Mesenchymal stem cell (in vitro differentiated cells and primary cell): Measurements from ENCODE around the gene EIF4B.

Source experiments
- DNase-seq: peaks from one replicate; pipeline ENCODE4 v3.0.0-alpha.2; 2013
- H2AFZ ChIP-seq: one replicate; pipeline ENCODE4 v1.6.1; 2013; ENCODE audit warnings: low read depth, mild to moderate bottlenecking, control low read depth, inconsistent platforms, low read length, moderate library complexity
- H2AK5ac ChIP-seq: 2 replicates; pipeline ENCODE4 v1.6.1; 2013; ENCODE audit warnings: low read length, moderate library complexity, mild to moderate bottlenecking, inconsistent platforms; ENCODE audit not compliant: severe bottlenecking
- H2BK120ac ChIP-seq: one replicate; pipeline ENCODE4 v1.6.1; 2013; ENCODE audit warnings: low read depth, mild to moderate bottlenecking, inconsistent platforms, low read length, moderate library complexity
- H2BK12ac ChIP-seq, 2 experiments: one replicate each; pipeline ENCODE4 v1.6.1; 2013; ENCODE audit warnings: inconsistent platforms in 2 of 2, low read length in 2 of 2, mild to moderate bottlenecking in 2 of 2, moderate library complexity in 2 of 2, control low read depth in 1 of 2
- H2BK15ac ChIP-seq: one replicate; pipeline ENCODE4 v1.6.1; 2013; ENCODE audit warnings: mild to moderate bottlenecking, low read depth, inconsistent platforms; ENCODE audit not compliant: poor library complexity, severe bottlenecking
- H2BK5ac ChIP-seq: 2 replicates; pipeline ENCODE4 v1.6.1; 2013; ENCODE audit warnings: low read depth, mild to moderate bottlenecking, low read length, control low read depth, inconsistent platforms; ENCODE audit not compliant: poor library complexity, severe bottlenecking
- H3K14ac ChIP-seq, 2 experiments: one replicate each; pipeline ENCODE4 v1.6.1; 2013; ENCODE audit warnings: inconsistent platforms in 2 of 2, low read length in 2 of 2, control low read depth in 1 of 2, mild to moderate bottlenecking in 1 of 2, moderate library complexity in 1 of 2
- H3K18ac ChIP-seq, 2 experiments: one replicate each; pipeline ENCODE4 v1.6.1; 2013; ENCODE audit warnings: inconsistent platforms in 2 of 2, low read length in 2 of 2, control low read depth in 1 of 2, low read depth in 1 of 2, mild to moderate bottlenecking in 1 of 2
- H3K23ac ChIP-seq, 2 experiments: one replicate each; pipeline ENCODE4 v1.6.1; 2013; ENCODE audit warnings: inconsistent platforms in 2 of 2, low read length in 2 of 2, mild to moderate bottlenecking in 2 of 2, moderate library complexity in 2 of 2, control low read depth in 1 of 2
- H3K27ac ChIP-seq: 2 replicates; pipeline ENCODE4 v1.5.1; 2013; ENCODE audit warnings: mild to moderate bottlenecking, moderate library complexity, low read length, control low read depth, inconsistent platforms; ENCODE audit not compliant: poor library complexity, severe bottlenecking
- H3K27me3 ChIP-seq, 2 experiments: 2 replicates each; pipeline versions ENCODE4 v1.6.1 to v1.7.0; 2013; ENCODE audit warnings: low read length in 2 of 2, mild to moderate bottlenecking in 2 of 2, moderate library complexity in 2 of 2, control low read depth in 1 of 2, inconsistent platforms in 1 of 2; ENCODE audit not compliant: control insufficient read depth in 1 of 2, insufficient read depth in 1 of 2
- H3K36me3 ChIP-seq, 2 experiments: 2 replicates each; pipeline versions ENCODE4 v1.6.1 to v1.7.0; 2013; ENCODE audit warnings: low read length in 2 of 2, control low read depth in 1 of 2, inconsistent platforms in 1 of 2, low read depth in 1 of 2, mild to moderate bottlenecking in 1 of 2; ENCODE audit not compliant: insufficient read depth in 2 of 2, control insufficient read depth in 1 of 2
- H3K4ac ChIP-seq, 2 experiments: one replicate each; pipeline ENCODE4 v1.6.1; 2013; ENCODE audit warnings: inconsistent platforms in 2 of 2, low read length in 2 of 2, mild to moderate bottlenecking in 2 of 2, moderate library complexity in 2 of 2, control low read depth in 1 of 2, low read depth in 1 of 2
- H3K4me1 ChIP-seq: 2 replicates; pipeline ENCODE4 v1.6.1; 2013; ENCODE audit warnings: low read depth, low read length, control low read depth; ENCODE audit not compliant: control insufficient read depth, insufficient read depth
- H3K4me2 ChIP-seq: 2 replicates; pipeline ENCODE4 v1.6.1; 2013; ENCODE audit warnings: low read length, mild to moderate bottlenecking, inconsistent platforms; ENCODE audit not compliant: poor library complexity, severe bottlenecking
- H3K4me3 ChIP-seq, 2 experiments: 2 replicates each; pipeline versions ENCODE4 v1.5.1 to v1.7.0; 2013; ENCODE audit warnings: low read length in 2 of 2, mild to moderate bottlenecking in 2 of 2, control low read depth in 1 of 2, low read depth in 1 of 2; ENCODE audit not compliant: insufficient read depth in 1 of 2
- H3K79me1 ChIP-seq: replicated peaks from 2 replicates; pipeline ENCODE4 v1.6.1; 2013; ENCODE audit warnings: mild to moderate bottlenecking, control low read depth, low read length, inconsistent platforms; ENCODE audit not compliant: poor library complexity, severe bottlenecking
- H3K9ac ChIP-seq: 2 replicates; pipeline ENCODE4 v1.7.0; 2013; ENCODE audit warnings: mild to moderate bottlenecking, low read length, moderate library complexity
- H3K9me3 ChIP-seq: 2 replicates; pipeline ENCODE4 v1.7.0; 2013; ENCODE audit warnings: mild to moderate bottlenecking, low read length; ENCODE audit not compliant: control insufficient read depth
- H4K8ac ChIP-seq: one replicate; pipeline ENCODE4 v1.6.1; 2013; ENCODE audit warnings: inconsistent platforms, mild to moderate bottlenecking, low read length, moderate library complexity
- H4K91ac ChIP-seq: one replicate; pipeline ENCODE4 v1.6.1; 2013; ENCODE audit warnings: mild to moderate bottlenecking, low read length, inconsistent platforms
- WGBS: methylation state at CpG from one replicate; pipeline ENCODE4 v1.1.7; 2013; ENCODE audit warnings: mixed read lengths; 5-methylcytosine and 5-hydroxymethylcytosine counted together

EIF4B gene

GRCh38 chr12:53055471-53056266 lies 49.4 kb downstream of the EIF4B start:
- no peak overlapping the region for H4K8ac ChIP-seq
- no peak overlapping the region for H3K4me3 ChIP-seq
- H2AFZ ChIP-seq, result no peak overlapping the region
- H3K18ac ChIP-seq, result peak overlapping the region in 1 of 2 experiments; percentile 34
- 97% methylated on average over 14 of the region's 15 CpGs for WGBS
- H4K91ac ChIP-seq, result no peak overlapping the region
- peak overlapping the region; percentile 68 for H3K9ac ChIP-seq
- H3K23ac ChIP-seq, result no peak overlapping the region
- H3K9me3 ChIP-seq, result no peaks in the 10 kb centered on the region
- H3K4me2 ChIP-seq, result no peak overlapping the region
- H2BK120ac ChIP-seq, result no peak overlapping the region
- H3K79me1 ChIP-seq, result peaks cover 10% of the 10 kb centered on the region
- no peak overlapping the region for H2BK15ac ChIP-seq
- H3K14ac ChIP-seq, result peak overlapping the region in 1 of 2 experiments; percentile 0
- no peak overlapping the region for H3K27ac ChIP-seq
- no peak overlapping the region for H3K4ac ChIP-seq
- H3K36me3 ChIP-seq, result peaks cover 51 to 72% of the 10 kb centered on the region in 2 experiments
- H2BK12ac ChIP-seq, result no peak overlapping the region
- no peak overlapping the region for H2BK5ac ChIP-seq
- H2AK5ac ChIP-seq, result no peak overlapping the region
- no peaks in the 10 kb centered on the region for H3K27me3 ChIP-seq
- H3K4me1 ChIP-seq, result peaks cover 48% of the 10 kb centered on the region
- no peak for DNase-seq

GRCh38 chr12:53056296-53056695 lies 50.0 kb downstream of the EIF4B start:
- Histone ChIP-seq H2AK5ac (no peak overlapping the region), H3K23ac (no peak overlapping the region), H3K4me1 (peaks cover 44% of the 10 kb centered on the region), H3K27ac (no peak overlapping the region), H3K79me1 (peaks cover 10% of the 10 kb centered on the region), H2BK5ac (no peak overlapping the region), H3K4ac (no peak overlapping the region), H3K4me3 (no peak overlapping the region), H2BK12ac (no peak overlapping the region), H3K4me2 (no peak overlapping the region), H3K9ac (no peak overlapping the region), H3K36me3 (peaks cover 57 to 78% of the 10 kb centered on the region in 2 experiments), H3K14ac (no peak overlapping the region), H4K91ac (no peak overlapping the region), H4K8ac (no peak overlapping the region), H2BK120ac (no peak overlapping the region), H3K27me3 (no peaks in the 10 kb centered on the region), H3K9me3 (no peaks in the 10 kb centered on the region), H3K18ac (no peak overlapping the region), H2AFZ (no peak overlapping the region), H2BK15ac (no peak overlapping the region)
- DNase-seq, result no peak
- 92% methylated on average over 5 of the region's 5 CpGs for WGBS

- no peak overlapping the region for H2AFZ ChIP-seq
- no peak overlapping the region for H3K4ac ChIP-seq
- 98% methylated on average over 7 of the region's 7 CpGs for WGBS
- H3K23ac ChIP-seq, result no peak overlapping the region
- H2BK15ac ChIP-seq, result no peak overlapping the region
- H3K36me3 ChIP-seq, result peaks cover 60 to 79% of the 10 kb centered on the region in 2 experiments
- H3K27ac ChIP-seq, result no peak overlapping the region
- H3K4me2 ChIP-seq, result no peak overlapping the region
- peak overlapping the region in 1 of 2 experiments; percentile 54 for H3K18ac ChIP-seq
- no peak overlapping the region for H3K9ac ChIP-seq
- no peak overlapping the region for H2BK120ac ChIP-seq
- no peaks in the 10 kb centered on the region for H3K27me3 ChIP-seq
- H2BK5ac ChIP-seq, result no peak overlapping the region
- H3K79me1 ChIP-seq, result peaks cover 8% of the 10 kb centered on the region
- no peak overlapping the region for H4K91ac ChIP-seq
- H4K8ac ChIP-seq, result no peak overlapping the region
- DNase-seq, result no peak
- peaks cover 44% of the 10 kb centered on the region for H3K4me1 ChIP-seq
- no peak overlapping the region for H2AK5ac ChIP-seq
- H3K4me3 ChIP-seq, result no peak overlapping the region
- no peak overlapping the region for H3K14ac ChIP-seq
- no peaks in the 10 kb centered on the region for H3K9me3 ChIP-seq
- peak overlapping the region in 1 of 2 experiments; percentile 30 for H2BK12ac ChIP-seq
Measured at GRCh38 chr12:53056901-53057300, 50.6 kb downstream of the EIF4B start.

GRCh38 chr12:53057816-53058500 lies 51.7 kb downstream of the EIF4B start:
- Histone ChIP-seq H3K9ac (no peak overlapping the region), H2AK5ac (no peak overlapping the region), H3K27me3 (no peaks in the 10 kb centered on the region), H2BK120ac (no peak overlapping the region), H3K18ac (no peak overlapping the region), H3K79me1 (peaks cover 5% of the 10 kb centered on the region), H3K4me2 (no peak overlapping the region), H3K23ac (no peak overlapping the region), H2BK5ac (no peak overlapping the region), H2AFZ (no peak overlapping the region), H3K4me1 (peaks cover 34% of the 10 kb centered on the region), H2BK15ac (no peak overlapping the region), H3K4ac (no peak overlapping the region), H3K14ac (no peak overlapping the region), H4K91ac (no peak overlapping the region), H2BK12ac (no peak overlapping the region), H3K27ac (no peak overlapping the region), H3K4me3 (no peak overlapping the region), H3K9me3 (no peaks in the 10 kb centered on the region), H4K8ac (peak overlapping the region; percentile 31), H3K36me3 (peaks cover 65 to 84% of the 10 kb centered on the region in 2 experiments)
- 96% methylated on average over 8 of the region's 13 CpGs for WGBS
- no peak for DNase-seq
